Activated naive CD8-positive, alpha-beta T cell treated with anti-CD3 and anti-CD28 coated beads, Interleukin-2, amount 50 U/mL, for 24 hours (primary cell): ENCODE results near the gene NRG2.

Experiments used
- ATAC-seq: fragments of 150-1000 bp; cut with Tn5 transposase; one replicate; pipeline ENCODE4 v1.10.0; 2021
- DNase-seq: peaks from one replicate; pipeline ENCODE4 v3.0.0; 2021
- H3K27ac Mint-ChIP-seq: one replicate; pipeline ENCODE4 v1.8.0; 2021; ENCODE audit warnings: mild to moderate bottlenecking, mixed read lengths
- H3K27me3 Mint-ChIP-seq: one replicate; pipeline ENCODE4 v1.8.0; 2021; ENCODE audit warnings: mixed read lengths
- H3K36me3 Mint-ChIP-seq: one replicate; pipeline ENCODE4 v1.8.0; 2021; ENCODE audit warnings: low read depth, mixed read lengths
- H3K4me1 Mint-ChIP-seq: one replicate; pipeline ENCODE4 v1.8.0; 2021; ENCODE audit warnings: mixed read lengths
- H3K4me3 Mint-ChIP-seq: one replicate; pipeline ENCODE4 v1.8.0; 2021; ENCODE audit warnings: mild to moderate bottlenecking, moderate library complexity, mixed read lengths
- H3K9me3 Mint-ChIP-seq: one replicate; pipeline ENCODE4 v1.8.0; 2021; ENCODE audit warnings: mixed read lengths

The NRG2 gene

DNA sequence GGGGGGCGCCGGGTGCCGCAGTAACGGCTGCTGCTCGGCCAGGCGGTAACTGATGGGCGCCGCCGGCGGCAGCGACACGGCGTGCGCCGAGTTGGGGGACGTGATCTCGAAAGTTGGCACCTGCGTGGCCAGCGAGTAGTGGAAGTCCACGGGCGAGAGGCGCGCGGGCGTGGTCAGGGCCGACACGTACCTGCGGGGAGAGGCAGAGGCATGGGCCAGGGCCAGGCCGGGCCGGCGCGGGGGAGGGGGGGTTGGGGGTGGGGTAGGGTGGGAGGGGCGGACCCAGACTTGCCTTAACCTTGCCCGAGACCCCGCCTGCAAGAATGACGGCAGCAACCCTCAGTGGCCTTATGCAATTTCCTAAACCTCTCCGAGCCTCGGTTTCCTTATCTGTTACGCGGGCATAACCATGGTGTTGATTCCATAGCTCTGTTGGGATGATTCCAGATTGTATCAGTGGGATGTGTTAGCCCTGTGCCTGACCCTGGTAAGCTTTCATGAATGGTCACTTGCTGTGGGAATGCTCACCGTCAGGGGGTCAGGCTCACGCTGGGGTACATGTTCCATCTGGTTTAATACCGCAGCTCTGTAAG is 194.5 kb downstream of the NRG2 start:
- H3K4me3 Mint-ChIP-seq, result peak overlapping the region; percentile 65
- ATAC-seq, result no peak
- no peaks in the 10 kb centered on the region for H3K36me3 Mint-ChIP-seq
- DNase-seq, result peak; percentile 30
- H3K9me3 Mint-ChIP-seq, result no peaks in the 10 kb centered on the region
- no peak overlapping the region for H3K27ac Mint-ChIP-seq
- H3K4me1 Mint-ChIP-seq, result peaks cover 7% of the 10 kb centered on the region
- H3K27me3 Mint-ChIP-seq, result peaks cover 28% of the 10 kb centered on the region

DNA sequence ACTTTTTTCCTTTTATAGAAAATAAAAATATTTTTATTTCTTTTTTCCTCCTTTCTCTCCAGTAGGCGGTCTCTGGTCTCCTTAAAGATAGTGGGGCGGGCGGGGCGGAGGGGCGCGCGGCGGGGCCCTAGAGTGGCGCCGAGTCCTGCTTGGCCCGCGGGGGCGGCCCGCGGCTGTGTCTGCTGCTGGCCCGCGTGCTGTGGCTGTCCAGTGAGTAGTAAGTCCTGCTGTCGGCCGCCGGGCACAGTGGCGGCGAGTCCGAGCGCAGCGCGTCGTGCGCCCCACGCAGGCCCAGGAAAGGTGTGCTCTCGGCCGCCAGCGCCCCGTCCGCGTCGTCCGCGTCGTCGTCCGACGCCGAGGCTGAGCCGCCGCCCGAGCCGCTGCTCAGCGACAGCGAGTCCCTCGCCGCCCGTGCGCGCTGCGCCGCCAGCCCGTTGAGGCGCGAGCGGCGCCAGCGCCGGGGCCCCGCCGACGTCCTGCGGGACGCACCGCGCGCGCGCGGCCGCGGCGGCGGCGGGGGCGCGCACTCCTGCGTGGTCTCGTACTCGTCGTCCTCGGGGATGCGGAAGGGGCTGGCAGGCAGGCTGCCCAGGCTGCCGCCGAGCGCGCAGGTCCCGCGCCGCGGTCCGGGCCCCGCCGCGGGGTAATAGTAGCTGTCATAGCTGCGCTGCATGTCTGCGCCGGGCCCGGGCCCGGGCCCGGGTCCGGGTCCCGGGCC is 195.2 kb downstream of the NRG2 start:
- Mint-ChIP-seq H3K4me3 (peak overlapping the region; percentile 65), H3K9me3 (no peaks in the 10 kb centered on the region), H3K36me3 (no peaks in the 10 kb centered on the region), H3K27ac (no peak overlapping the region), H3K4me1 (peaks cover 7% of the 10 kb centered on the region), H3K27me3 (peaks cover 28% of the 10 kb centered on the region)
- ATAC-seq (peak; percentile 81), DNase-seq (peak; percentile 78)

DNA sequence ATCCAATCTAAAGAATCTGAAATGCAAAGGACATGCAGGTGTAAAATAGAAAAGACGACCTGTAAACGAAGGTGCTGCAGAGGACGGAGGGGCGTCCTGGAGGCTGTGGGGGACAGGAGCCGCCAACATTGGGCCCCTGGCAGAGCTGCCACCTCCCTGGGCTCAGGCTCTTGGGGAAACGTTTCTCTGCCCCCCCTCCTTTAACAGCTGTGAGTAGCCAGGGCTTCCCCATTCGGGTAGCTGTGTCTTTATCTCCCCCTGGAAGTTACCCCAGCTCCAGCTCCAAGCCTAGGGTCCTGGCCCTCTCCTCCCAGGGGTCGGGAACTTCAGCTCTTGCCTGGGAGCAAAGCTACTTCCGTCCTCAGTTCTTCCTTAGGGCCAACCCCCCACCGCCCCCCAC is 196.0 kb downstream of the NRG2 start:
- H3K36me3 Mint-ChIP-seq, result no peaks in the 10 kb centered on the region
- H3K9me3 Mint-ChIP-seq, result no peaks in the 10 kb centered on the region
- ATAC-seq (no peak), DNase-seq (no peak)
- H3K27ac Mint-ChIP-seq, result no peak overlapping the region
- H3K4me3 Mint-ChIP-seq, result no peak overlapping the region
- peaks cover 28% of the 10 kb centered on the region for H3K27me3 Mint-ChIP-seq
- H3K4me1 Mint-ChIP-seq, result peaks cover 7% of the 10 kb centered on the region

DNA sequence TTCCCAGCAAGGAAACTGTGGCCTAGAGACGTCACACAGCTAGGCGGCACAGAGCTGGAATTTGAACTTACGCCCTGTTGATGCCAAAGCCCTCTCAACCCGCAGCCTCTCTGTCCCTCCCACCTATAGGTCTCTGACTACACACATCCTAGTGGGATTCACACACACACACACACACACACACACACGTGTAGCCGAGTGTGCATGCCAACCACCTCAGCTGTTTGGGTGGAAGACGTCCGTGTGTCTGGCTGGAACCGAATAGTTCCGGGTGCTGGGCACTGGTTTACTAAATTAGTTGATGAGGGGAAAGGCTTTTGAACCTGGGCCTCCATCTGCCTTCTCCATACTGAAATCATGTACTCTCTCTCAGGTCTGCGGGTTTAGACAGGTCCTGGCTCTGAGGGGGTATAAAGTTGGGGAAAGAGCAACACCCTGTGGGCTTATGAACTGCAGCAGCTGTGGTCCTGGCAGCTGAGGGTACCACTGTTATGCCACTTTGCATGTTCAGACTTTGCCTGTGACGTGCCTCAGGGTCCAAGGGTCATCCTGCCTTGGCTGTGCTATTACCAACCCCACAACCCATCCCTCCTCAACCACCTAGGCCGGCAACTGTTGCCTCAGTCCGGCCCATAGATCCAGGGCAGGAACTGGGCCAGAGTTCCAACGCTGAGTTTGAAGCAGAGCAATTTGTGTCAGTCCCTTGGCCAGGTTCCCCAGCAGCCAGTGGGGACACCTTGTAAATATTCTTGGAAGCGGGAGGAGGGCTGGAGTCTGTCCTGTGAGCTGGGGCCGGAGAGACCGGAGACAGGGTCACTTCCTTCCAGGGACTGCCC is 197.0 kb downstream of the NRG2 start:
- Mint-ChIP-seq H3K9me3 (no peaks in the 10 kb centered on the region), H3K27ac (no peak overlapping the region), H3K4me1 (peaks cover 7% of the 10 kb centered on the region), H3K4me3 (no peak overlapping the region), H3K36me3 (no peaks in the 10 kb centered on the region), H3K27me3 (peaks cover 28% of the 10 kb centered on the region)
- DNase-seq, result no peak
- no peak for ATAC-seq

DNA sequence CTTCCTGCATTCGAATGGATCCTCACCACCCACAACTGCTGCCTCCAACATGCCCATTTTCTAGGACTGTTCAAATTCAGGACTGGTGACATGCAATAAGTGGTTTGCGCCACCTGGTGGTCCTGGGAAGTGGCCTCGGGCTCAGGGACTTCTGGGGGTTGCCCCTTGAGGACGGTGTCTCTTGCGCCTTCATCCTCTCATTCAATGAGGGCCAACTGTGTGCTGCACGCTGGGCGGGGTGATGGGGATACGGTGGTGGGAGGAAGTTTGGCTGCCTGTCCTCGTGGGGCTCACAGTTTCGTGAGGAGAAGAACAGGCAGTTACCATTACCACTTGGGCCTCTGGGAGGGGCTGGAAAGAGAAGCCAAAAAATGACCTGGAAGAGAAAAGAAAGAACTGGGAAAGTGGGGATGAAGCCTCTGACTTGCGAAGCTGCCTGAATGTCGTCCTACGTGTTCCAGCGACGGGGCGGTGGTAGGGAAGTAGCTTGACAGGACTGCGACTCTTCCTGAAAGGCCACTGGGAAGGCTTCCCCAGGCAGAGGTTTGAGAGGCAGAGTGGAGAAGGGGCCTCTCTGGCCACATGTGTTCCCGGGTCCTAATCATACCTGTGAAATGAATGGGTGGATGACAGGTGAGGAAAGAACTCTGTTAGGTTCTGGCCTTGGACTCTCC is 198.5 kb downstream of the NRG2 start:
- no peak overlapping the region for H3K4me3 Mint-ChIP-seq
- ATAC-seq, result peak; percentile 48
- H3K27ac Mint-ChIP-seq, result no peak overlapping the region
- peaks cover 7% of the 10 kb centered on the region for H3K4me1 Mint-ChIP-seq
- peak; percentile 85 for DNase-seq
- peaks cover 27% of the 10 kb centered on the region for H3K27me3 Mint-ChIP-seq
- no peaks in the 10 kb centered on the region for H3K9me3 Mint-ChIP-seq
- no peaks in the 10 kb centered on the region for H3K36me3 Mint-ChIP-seq

DNA sequence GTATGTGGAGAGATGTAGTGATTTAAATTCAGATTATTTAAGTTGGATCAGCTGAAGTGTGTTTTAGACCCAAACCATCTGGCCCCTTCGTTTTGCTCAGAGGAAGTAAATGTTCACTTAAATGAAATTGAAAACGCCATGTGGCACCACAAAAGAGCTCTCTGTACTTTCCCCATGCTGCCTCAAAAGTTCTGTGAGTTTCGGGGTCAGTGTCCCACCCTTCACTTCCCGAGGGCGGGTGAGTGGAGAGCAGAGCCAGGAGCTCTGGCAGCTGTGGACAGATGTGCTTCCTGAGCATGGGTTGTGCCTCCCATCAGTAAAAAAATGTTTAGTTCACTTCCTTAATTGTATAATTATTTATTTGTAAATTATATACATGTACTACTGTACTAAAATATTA is 199.1 kb downstream of the NRG2 start:
- Mint-ChIP-seq H3K4me1 (peaks cover 7% of the 10 kb centered on the region), H3K36me3 (no peaks in the 10 kb centered on the region), H3K4me3 (no peak overlapping the region), H3K9me3 (no peaks in the 10 kb centered on the region), H3K27me3 (peaks cover 24% of the 10 kb centered on the region), H3K27ac (no peak overlapping the region)
- DNase-seq, result no peak
- ATAC-seq, result no peak

DNA sequence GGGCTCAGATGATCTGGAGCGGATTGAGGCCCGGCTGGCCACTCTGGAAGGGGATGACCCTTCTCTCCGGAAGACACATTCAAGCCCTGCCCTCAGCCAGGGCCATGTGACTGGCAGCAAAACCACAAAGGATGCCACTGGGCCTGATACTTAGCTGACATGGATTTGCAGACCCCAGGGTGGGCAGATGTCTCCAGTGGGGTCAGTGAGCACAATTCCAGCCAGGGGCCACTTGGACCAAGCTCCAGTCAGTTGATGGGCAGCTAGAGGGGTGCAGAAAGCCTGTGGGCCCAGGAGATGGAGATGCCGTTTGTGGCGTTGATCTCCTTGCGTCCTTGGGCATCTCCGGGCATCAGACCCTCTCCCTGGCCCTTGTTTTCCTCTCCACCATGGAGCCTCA is 200.8 kb downstream of the NRG2 start:
- DNase-seq (no peak), ATAC-seq (no peak)
- Mint-ChIP-seq H3K36me3 (no peaks in the 10 kb centered on the region), H3K27ac (no peak overlapping the region), H3K4me3 (no peak overlapping the region), H3K4me1 (peaks cover 4% of the 10 kb centered on the region), H3K27me3 (peaks cover 22% of the 10 kb centered on the region), H3K9me3 (no peaks in the 10 kb centered on the region)

DNA sequence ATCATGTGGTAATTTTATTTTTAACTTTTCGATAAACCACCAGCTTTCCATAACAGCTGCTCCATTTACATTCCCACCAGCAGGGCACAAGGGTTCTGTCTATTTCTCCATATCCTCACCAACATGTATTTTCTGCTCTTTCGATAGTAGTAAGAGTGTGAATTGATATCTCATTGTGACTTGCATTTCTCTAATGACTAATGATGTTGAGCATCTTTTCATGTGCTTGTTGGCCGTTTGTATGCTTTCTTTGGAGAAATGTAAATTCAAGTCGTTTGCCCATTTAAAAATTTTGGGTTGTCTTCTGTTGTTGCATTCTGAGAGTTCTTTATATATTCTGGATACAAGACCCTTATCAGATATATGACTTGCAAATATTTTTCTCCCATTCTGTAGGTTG is 201.6 kb downstream of the NRG2 start:
- Mint-ChIP-seq H3K9me3 (no peaks in the 10 kb centered on the region), H3K27me3 (peaks cover 19% of the 10 kb centered on the region), H3K27ac (no peak overlapping the region), H3K4me1 (peaks cover 4% of the 10 kb centered on the region), H3K36me3 (no peaks in the 10 kb centered on the region), H3K4me3 (no peak overlapping the region)
- ATAC-seq (no peak), DNase-seq (no peak)

DNA sequence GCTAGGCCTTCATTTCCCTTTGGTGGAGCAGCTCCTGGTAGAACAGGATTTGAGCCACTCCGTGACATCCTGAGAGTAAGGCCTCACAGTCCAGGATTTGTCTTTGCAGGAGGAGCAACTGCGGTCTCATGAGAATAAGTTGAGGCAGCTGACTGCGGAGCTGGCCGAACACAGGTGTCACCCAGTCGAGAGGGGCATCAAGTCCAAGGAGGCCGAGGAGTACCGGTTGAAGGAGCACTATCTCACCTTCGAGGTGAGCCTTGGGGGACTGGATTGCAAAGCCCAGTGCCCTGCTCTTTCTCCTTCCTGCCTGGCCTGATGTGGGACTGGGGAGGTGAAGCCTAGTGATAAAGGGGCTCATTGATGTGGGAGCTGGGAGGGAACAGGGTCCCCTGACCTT is 203.2 kb downstream of the NRG2 start:
- Mint-ChIP-seq H3K4me3 (no peak overlapping the region), H3K27me3 (peaks cover 18% of the 10 kb centered on the region)

DNA sequence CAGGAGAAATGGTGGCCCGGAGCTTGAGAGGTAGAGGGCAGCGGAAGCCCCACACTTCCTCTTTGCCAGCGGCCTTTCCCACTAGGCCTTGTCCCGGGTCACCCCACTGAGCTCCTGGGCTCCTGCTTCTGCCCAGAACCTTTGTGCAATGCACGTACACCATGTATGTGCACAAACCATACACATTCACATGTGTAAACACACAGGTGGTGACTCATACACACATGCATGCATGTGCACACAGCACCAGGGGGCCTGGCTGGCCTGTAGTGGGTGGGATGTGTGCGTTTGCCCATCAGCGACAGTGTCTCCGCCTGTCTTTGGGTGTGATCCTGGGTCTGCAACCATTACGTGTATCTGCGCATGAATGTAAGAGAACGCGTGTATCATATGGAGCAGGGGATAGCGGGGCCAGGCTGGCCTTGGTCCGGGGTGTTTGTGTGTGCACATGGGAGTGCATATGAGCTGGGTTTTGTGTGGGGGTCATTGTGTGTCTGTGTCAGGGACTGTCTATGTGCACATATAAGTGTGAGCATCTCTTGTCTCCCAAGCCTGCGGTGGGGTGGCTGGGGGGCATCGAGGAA is 203.8 kb downstream of the NRG2 start:
- no peak for DNase-seq

More for the DNA sequence above, 203.2 kb downstream of the NRG2 start:
- no peaks in the 10 kb centered on the region for H3K36me3 Mint-ChIP-seq
- DNase-seq (no peak), ATAC-seq (no peak)
- H3K9me3 Mint-ChIP-seq, result no peaks in the 10 kb centered on the region
- H3K27ac Mint-ChIP-seq, result no peak overlapping the region
- peaks cover 4% of the 10 kb centered on the region for H3K4me1 Mint-ChIP-seq

DNA sequence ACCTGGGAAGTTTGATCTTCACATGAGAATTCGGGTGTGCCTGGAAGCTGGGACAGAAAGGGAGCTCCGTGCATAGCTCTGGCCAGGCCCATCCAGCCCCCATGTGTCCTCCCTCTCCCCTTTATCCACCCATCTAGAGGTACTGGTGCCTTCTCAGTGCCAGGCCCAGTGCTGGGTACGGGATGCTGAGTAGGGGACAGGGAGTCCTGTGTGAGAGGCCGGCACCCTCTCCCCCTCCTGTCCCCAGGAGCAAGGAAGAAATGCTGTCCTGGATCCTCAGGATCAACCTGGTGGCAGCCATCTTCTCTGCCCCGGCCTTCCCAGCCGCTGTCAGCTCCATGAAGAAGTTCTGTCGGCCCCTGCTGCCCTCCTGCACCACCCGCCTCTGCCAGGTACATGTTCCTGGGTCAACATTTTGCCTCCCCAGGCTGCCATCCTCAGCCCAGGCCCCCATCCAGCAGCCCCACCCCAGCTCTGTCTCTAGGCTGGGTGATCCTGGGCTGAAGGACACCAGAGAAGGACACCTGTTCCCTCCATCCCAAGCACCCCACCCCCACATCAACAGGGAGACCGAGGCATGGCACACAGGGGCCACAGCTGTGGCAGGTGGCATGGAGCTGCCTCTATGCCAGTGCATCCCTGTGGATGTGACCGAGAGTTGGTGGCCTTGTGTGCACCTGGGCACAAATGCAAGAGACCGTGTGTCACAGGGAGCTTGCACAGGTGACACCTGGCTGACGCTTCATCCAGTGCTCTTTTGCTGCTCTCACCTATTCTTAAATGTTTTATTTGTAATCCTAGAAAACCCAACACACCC is 204.5 kb downstream of the NRG2 start:
- Mint-ChIP-seq H3K9me3 (no peaks in the 10 kb centered on the region), H3K36me3 (no peaks in the 10 kb centered on the region), H3K27ac (no peak overlapping the region), H3K4me3 (no peak overlapping the region), H3K4me1 (no peaks in the 10 kb centered on the region), H3K27me3 (peaks cover 19% of the 10 kb centered on the region)
- DNase-seq (no peak), ATAC-seq (no peak)

More for the DNA sequence above, 203.8 kb downstream of the NRG2 start:
- peaks cover 15% of the 10 kb centered on the region for H3K27me3 Mint-ChIP-seq
- no peaks in the 10 kb centered on the region for H3K36me3 Mint-ChIP-seq
- H3K4me1 Mint-ChIP-seq, result peaks cover under 1% of the 10 kb centered on the region
- no peaks in the 10 kb centered on the region for H3K9me3 Mint-ChIP-seq
- no peak overlapping the region for H3K27ac Mint-ChIP-seq
- no peak overlapping the region for H3K4me3 Mint-ChIP-seq
- ATAC-seq, result no peak

DNA sequence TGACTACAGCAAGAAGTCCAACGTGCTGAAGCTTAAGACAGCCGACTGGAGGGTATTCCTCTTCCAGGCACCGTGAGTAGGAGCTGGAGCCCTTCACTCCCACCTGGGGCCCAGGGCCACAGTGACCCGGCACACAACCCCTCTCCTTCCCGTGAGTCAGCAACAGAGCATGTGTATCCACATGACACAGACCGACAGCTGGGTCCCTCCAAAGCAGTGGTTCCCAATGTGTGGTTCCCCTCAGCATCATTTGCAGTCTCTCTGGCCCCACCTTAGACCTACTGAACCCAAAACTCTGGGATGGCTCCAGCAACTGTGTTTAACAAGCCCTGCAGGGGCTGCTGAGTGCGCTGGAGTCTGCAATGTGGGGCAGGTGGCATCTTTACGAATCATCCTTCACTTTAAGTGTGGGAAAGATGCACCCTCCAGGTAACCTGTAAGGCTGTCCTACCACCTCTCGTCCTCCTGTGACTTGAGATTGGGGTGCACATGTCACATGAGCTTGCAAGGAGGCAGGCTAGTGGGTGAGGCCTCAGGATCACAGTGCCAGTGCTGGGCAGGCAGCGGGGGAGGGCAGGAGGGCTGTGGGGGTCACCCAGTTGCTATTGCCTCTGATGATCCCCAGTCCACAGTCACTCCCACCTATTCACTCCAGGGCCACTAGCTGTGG is 205.3 kb downstream of the NRG2 start:
- peak; percentile 7 for ATAC-seq
- H3K4me1 Mint-ChIP-seq, result no peaks in the 10 kb centered on the region

DNA sequence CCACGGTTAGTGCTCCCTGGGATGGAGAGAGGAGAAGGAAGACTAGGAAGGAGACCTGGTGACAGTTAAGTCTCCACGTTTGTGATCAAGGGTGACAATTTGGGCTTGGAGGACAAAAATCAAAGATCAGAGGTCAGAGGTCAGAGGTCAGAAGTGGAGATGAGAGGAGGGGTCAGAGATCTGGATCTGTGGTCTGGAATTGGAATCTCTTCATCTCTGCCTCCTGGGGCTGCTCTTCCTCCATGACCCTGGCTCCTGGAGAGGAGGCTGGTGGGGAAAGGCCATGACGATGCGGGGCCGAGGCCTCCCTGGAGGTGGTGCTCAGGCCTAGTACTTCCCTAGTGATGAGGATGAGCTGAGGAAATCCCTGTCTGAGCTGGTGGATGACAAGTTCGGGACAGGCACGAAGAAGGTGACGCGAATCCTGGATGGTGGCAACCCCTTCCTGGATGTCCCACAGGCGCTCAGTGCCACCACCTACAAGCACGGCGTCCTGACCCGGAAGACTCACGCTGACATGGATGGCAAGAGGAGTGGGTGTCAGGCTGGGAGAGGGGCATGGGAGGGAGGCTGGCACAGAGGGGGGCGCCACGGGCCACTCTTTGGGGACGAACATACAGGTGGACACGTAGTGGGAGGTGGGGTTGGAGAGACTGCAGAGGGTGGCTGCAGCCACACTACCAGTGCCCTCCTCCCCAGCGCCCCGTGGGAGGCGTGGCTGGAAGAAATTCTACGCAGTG is 206.5 kb downstream of the NRG2 start:
- no peak for ATAC-seq
- Mint-ChIP-seq H3K36me3 (no peaks in the 10 kb centered on the region), H3K9me3 (no peaks in the 10 kb centered on the region), H3K27ac (no peak overlapping the region), H3K4me1 (no peaks in the 10 kb centered on the region), H3K27me3 (peaks cover 20% of the 10 kb centered on the region), H3K4me3 (no peak overlapping the region)
- DNase-seq, result no peak

More for the DNA sequence above, 205.3 kb downstream of the NRG2 start:
- Mint-ChIP-seq H3K36me3 (no peaks in the 10 kb centered on the region), H3K27me3 (peaks cover 20% of the 10 kb centered on the region), H3K27ac (no peak overlapping the region), H3K9me3 (no peaks in the 10 kb centered on the region), H3K4me3 (no peak overlapping the region)
- no peak for DNase-seq
